IPS-11a (cell line): Measurements from ENCODE around the gene NRP2.

ENCODE experiments used
- H3K4me3 ChIP-seq: one replicate; pipeline ENCODE4 v1.5.1; 2013; ENCODE audit warnings: low read depth, low read length, control low read depth

The NRP2 gene

GRCh38 chr2:205751569-205752031, 69.3 kb downstream of the NRP2 start:
- no peak overlapping the region for H3K4me3 ChIP-seq

GRCh38 chr2:205752296-205752820, 70.1 kb downstream of the NRP2 start:
- no peak overlapping the region for H3K4me3 ChIP-seq

- no peak overlapping the region for H3K4me3 ChIP-seq
These were observed 70.6 kb downstream of the NRP2 start for GRCh38 chr2:205752924-205753323.

- H3K4me3 ChIP-seq: no peak overlapping the region
These were observed 72.1 kb downstream of the NRP2 start for GRCh38 chr2:205754285-205754923.

GRCh38 chr2:205754924-205755321, 72.6 kb downstream of the NRP2 start:
- no peak overlapping the region for H3K4me3 ChIP-seq

GRCh38 chr2:205755923-205756322, 73.6 kb downstream of the NRP2 start:
- H3K4me3 ChIP-seq: no peak overlapping the region

GRCh38 chr2:205757271-205757670, 75.0 kb downstream of the NRP2 start:
- H3K4me3 ChIP-seq: no peak overlapping the region

- no peak overlapping the region for H3K4me3 ChIP-seq
These were observed 75.8 kb downstream of the NRP2 start for GRCh38 chr2:205758051-205758450.

GRCh38 chr2:205758500-205758899, 76.2 kb downstream of the NRP2 start:
- no peak overlapping the region for H3K4me3 ChIP-seq

- no peak overlapping the region for H3K4me3 ChIP-seq
These were observed 77.0 kb downstream of the NRP2 start for GRCh38 chr2:205759257-205759656.

- no peak overlapping the region for H3K4me3 ChIP-seq
These were observed 77.4 kb downstream of the NRP2 start for GRCh38 chr2:205759732-205760131.

GRCh38 chr2:205760157-205760556, 77.9 kb downstream of the NRP2 start:
- no peak overlapping the region for H3K4me3 ChIP-seq

- no peak overlapping the region for H3K4me3 ChIP-seq
These were observed 79.1 kb downstream of the NRP2 start for GRCh38 chr2:205761421-205761820.

GRCh38 chr2:205762881-205763280, 80.6 kb downstream of the NRP2 start:
- no peak overlapping the region for H3K4me3 ChIP-seq

- peak overlapping the region; percentile 13 for H3K4me3 ChIP-seq
These were observed 81.5 kb downstream of the NRP2 start for GRCh38 chr2:205763708-205764211.

- H3K4me3 ChIP-seq: no peak overlapping the region
These were observed 82.0 kb downstream of the NRP2 start for GRCh38 chr2:205764270-205764746.

GRCh38 chr2:205765151-205765550, 82.8 kb downstream of the NRP2 start:
- no peak overlapping the region for H3K4me3 ChIP-seq

GRCh38 chr2:205766779-205767359, 84.6 kb downstream of the NRP2 start:
- H3K4me3 ChIP-seq: no peak overlapping the region

GRCh38 chr2:205767617-205768016, 85.3 kb downstream of the NRP2 start:
- H3K4me3 ChIP-seq: no peak overlapping the region

- H3K4me3 ChIP-seq: no peak overlapping the region
These were observed 86.0 kb downstream of the NRP2 start for GRCh38 chr2:205768341-205768740.

GRCh38 chr2:205768815-205769494, 86.7 kb downstream of the NRP2 start:
- no peak overlapping the region for H3K4me3 ChIP-seq

GRCh38 chr2:205769495-205769850, 87.2 kb downstream of the NRP2 start:
- no peak overlapping the region for H3K4me3 ChIP-seq
